GM20000 (cell line): ENCODE results near the gene KLHDC3.

Experiments
- DNase-seq: peaks from one replicate; pipeline ENCODE4 v3.0.0; 2012; ENCODE audit warnings: low spot score
- TF ChIP-seq, protein P1 (sequence below): IDR thresholded peaks from 2 replicates; pipeline ENCODE4 v1.5.1; 2012; ENCODE audit warnings: mild to moderate bottlenecking, control low read depth; ENCODE audit errors: extremely low read depth, missing control alignments

The KLHDC3 gene

GRCh38 chr6:42979523-42980177 lies 34.4 kb upstream of the KLHDC3 start:
- TF ChIP-seq, protein P1, sequence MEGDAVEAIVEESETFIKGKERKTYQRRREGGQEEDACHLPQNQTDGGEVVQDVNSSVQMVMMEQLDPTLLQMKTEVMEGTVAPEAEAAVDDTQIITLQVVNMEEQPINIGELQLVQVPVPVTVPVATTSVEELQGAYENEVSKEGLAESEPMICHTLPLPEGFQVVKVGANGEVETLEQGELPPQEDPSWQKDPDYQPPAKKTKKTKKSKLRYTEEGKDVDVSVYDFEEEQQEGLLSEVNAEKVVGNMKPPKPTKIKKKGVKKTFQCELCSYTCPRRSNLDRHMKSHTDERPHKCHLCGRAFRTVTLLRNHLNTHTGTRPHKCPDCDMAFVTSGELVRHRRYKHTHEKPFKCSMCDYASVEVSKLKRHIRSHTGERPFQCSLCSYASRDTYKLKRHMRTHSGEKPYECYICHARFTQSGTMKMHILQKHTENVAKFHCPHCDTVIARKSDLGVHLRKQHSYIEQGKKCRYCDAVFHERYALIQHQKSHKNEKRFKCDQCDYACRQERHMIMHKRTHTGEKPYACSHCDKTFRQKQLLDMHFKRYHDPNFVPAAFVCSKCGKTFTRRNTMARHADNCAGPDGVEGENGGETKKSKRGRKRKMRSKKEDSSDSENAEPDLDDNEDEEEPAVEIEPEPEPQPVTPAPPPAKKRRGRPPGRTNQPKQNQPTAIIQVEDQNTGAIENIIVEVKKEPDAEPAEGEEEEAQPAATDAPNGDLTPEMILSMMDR = no peak
- no peak for DNase-seq

DNA sequence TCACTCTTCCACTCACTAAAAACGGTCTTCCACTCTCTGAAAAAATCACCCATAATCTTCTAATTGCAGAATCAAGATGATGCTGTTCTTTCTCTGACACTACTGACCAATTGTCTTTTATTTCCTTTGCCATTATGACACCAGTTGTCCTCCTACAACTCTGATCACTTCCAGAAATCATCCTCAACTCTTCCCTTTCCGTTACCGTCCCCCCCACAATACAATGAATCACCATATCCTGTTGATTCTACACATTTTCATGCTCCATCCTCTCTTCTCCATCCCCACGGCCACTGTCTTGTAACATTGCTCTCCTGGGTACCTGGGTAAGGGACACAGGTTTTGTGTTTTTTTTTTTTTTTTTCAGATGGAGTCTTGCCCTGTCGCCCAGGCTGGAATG lies 32.2 kb upstream of the KLHDC3 start:
- DNase-seq = no peak
- TF ChIP-seq, protein P1 = no peak

DNA sequence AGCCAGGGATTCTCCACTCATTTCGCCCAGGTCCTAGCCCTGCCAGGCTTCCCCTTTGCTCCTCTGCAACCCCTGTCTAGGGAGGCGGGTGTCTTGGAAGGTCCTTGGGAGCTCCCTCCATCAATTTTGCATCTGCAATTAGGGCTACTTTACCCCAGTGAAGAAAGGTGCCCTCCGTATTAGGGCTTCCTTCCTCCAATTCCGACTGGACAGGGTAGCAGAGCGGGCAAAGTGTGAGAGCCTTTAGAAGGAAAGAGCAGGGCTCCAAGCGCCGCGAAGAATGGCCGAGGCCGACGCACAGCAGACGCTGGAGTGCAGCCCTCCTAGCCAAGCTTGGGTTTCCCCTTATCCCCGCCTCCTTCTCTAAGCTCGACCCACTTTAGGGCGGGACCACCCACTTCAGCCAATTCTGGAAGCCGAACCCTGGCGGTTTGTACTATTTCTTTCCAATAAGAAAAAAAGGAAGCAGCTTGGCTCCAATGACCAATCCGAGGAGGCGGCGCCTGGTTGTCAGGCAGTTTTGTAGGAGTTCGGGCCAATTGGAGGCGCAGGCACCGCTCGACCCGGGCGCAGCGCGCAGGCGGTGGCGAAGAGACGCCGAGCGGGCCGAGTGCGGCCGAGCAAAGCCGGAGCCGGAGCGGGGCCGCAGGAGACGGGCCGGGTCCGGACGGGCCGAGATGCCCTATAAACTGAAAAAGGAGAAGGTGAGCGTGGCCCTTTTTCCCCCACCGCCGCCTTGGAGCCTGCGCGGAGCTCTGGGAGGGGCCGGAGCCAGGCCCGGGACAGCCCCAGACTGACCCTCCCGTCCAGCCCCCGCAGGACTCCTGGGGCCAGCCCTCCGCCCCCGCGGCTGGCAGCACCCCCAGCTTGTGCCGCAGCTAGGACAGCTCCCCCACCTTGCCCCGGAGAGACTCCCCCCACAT lies 29.8 kb upstream of the KLHDC3 start, which contains the start of gene PPP2R5D:
TSS of gene PPP2R5D (plus strand) at position 570 of the 923 bp plus-strand sequence. CDS start at position 678, 108 bp downstream.
- TF ChIP-seq, protein P1 = no peak
- DNase-seq = peak; percentile 97

DNA sequence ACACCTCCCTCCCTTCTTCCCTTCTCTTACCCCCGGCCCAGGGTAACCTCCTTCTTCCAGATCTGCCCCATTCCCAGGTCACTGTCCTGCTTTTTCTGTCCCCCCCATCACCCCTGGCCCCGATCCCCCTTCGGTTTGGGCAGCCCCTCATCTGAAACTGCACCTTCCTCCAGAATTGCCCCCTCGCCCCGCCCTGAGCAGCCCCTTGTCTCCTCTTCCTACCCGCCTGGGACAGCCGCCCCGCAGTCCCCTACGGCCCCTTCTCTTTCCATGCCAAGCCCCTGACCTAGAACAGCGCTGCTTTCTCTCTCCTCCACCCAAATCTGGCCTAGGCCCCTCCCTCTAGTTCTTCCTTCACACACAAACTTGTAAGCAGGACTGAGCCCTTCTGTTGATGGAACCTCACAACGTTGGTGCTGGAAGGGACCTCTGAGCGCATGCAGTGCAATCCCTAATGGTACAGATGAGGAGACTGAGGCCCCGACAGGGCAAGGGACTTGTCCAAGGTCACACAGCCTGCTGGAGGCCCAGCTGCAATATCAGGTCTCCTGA lies 29.0 kb upstream of the KLHDC3 start:
- DNase-seq = no peak
- TF ChIP-seq, protein P1 = no peak

GRCh38 chr6:42987533-42988451 lies 26.3 kb upstream of the KLHDC3 start:
- TF ChIP-seq, protein P1 = no peak
- DNase-seq = no peak

DNA sequence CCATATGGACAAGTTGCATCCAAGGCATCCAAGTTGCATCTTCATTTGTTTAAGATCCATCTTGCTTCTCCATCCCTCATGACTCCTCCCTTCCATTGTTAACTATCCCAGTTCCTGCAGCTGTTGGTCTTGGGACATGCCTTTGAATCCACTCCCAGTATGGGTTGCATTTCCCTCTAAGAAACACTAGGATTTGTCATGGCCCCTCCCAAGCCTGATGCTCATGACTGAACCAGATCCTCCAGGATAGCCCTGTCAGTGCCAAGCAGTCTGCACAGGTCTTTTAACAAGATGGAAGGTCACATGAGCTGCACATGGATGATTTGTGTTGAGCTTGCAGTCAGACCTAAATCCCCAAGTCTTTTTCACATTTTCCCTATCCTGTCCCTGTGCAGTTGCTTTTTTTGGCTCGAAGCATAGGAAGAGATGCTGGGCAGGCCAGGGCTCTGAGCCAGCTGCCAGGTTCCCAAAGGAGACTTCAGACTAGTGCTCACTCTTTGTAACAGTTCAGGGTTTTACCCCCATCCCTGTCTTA lies 25.5 kb upstream of the KLHDC3 start:
- TF ChIP-seq, protein P1 = no peak
- DNase-seq = no peak
